CD14-positive monocyte (primary cell): ENCODE results near the gene AGO1. TPM values are rescaled to one million over a fixed set of nuclear protein-coding genes. Genes with fewer than 3 reads are reported as not detected.
"Not testable (repeated sequence)": the region's sequence is repeated elsewhere in the genome, so short reads cannot be mapped to it uniquely, and the experiment has no call there.

ENCODE experiments used
- DNase-seq, 3 donors: peaks; one replicate each; pipeline ENCODE4 v3.0.0-alpha.2; 2011 to 2022
- H2AFZ ChIP-seq: 2 replicates; pipeline ENCODE4 v1.6.0; 2012; ENCODE audit warnings: mild to moderate bottlenecking, low read depth, low read length, inconsistent platforms; ENCODE audit not compliant: insufficient read depth, poor library complexity, severe bottlenecking
- H3K27ac ChIP-seq, 2 donors: 1 replicate in 1 of 2; 2 replicates in 1 of 2; pipeline ENCODE4 v1.5.1; 2012 to 2013; ENCODE audit warnings: low read length in 2 of 2, control low read depth in 1 of 2, inconsistent platforms in 1 of 2, low read depth in 1 of 2, mild to moderate bottlenecking in 1 of 2
- H3K27me3 ChIP-seq, 2 donors: one replicate each; pipeline versions ENCODE4 v1.6.0 to v1.6.1; 2011 to 2013; ENCODE audit warnings: low read length in 2 of 2; ENCODE audit not compliant: control insufficient read depth in 2 of 2, insufficient read depth in 2 of 2
- H3K36me3 ChIP-seq, 2 donors: replicated peaks in 1 of 2; 1 replicate in 1 of 2; 2 replicates in 1 of 2; pipeline versions ENCODE4 v1.5.1 to v1.6.1; 2012 to 2013; ENCODE audit warnings: low read length in 2 of 2, control low read depth in 1 of 2, inconsistent platforms in 1 of 2, mild to moderate bottlenecking in 1 of 2; ENCODE audit not compliant: insufficient read depth in 2 of 2, control insufficient read depth in 1 of 2
- H3K4me1 ChIP-seq, 2 donors: 1 replicate in 1 of 2; 2 replicates in 1 of 2; pipeline versions ENCODE4 v1.5.1 to v1.6.1; 2012 to 2013; ENCODE audit warnings: low read length in 2 of 2, control low read depth in 1 of 2, inconsistent platforms in 1 of 2, mild to moderate bottlenecking in 1 of 2, moderate library complexity in 1 of 2; ENCODE audit not compliant: insufficient read depth in 2 of 2, control insufficient read depth in 1 of 2
- H3K4me2 ChIP-seq: replicated peaks from 2 replicates; pipeline ENCODE3; 2012; ENCODE audit warnings: low read length, moderate library complexity, mild to moderate bottlenecking; ENCODE audit not compliant: poor library complexity, severe bottlenecking; ENCODE audit errors: extremely low read depth
- H3K4me3 ChIP-seq, 3 experiments: fragments of 200-600 bp in 1 of 3; sonication (generic) in 1 of 3; replicated peaks in 1 of 3; 1 replicate in 2 of 3; 2 replicates in 1 of 3; pipeline ENCODE4 v1.5.1; 2011 to 2013; ENCODE audit warnings: low read length in 3 of 3, mild to moderate bottlenecking in 3 of 3, control low read depth in 2 of 3, low read depth in 2 of 3, inconsistent platforms in 1 of 3, moderate library complexity in 1 of 3
- H3K79me2 ChIP-seq: 2 replicates; pipeline ENCODE4 v1.6.0; 2012; ENCODE audit warnings: mild to moderate bottlenecking, control low read depth, inconsistent platforms, low read length, moderate library complexity; ENCODE audit not compliant: insufficient read depth
- H3K9ac ChIP-seq: 2 replicates; pipeline ENCODE4 v1.6.0; 2017; ENCODE audit warnings: low read length, mild to moderate bottlenecking; ENCODE audit not compliant: insufficient read depth, poor library complexity, severe bottlenecking
- H3K9me3 ChIP-seq, 2 donors: replicated peaks in 1 of 2; 1 replicate in 1 of 2; 2 replicates in 1 of 2; pipeline versions ENCODE4 v1.5.1 to v1.6.1; 2012 to 2013; ENCODE audit warnings: low read length in 2 of 2, control low read depth in 1 of 2; ENCODE audit not compliant: control insufficient read depth in 1 of 2, insufficient read depth in 1 of 2
- H4K20me1 ChIP-seq: 2 replicates; pipeline ENCODE4 v1.6.0; 2012; ENCODE audit warnings: mild to moderate bottlenecking, low read length, control low read depth, moderate library complexity; ENCODE audit not compliant: insufficient read depth
- H3K27ac Mint-ChIP-seq, 7 donors: one replicate each; pipeline ENCODE4 v1.8.0; 2020; ENCODE audit warnings: mild to moderate bottlenecking in 7 of 7, mixed read lengths in 7 of 7, moderate library complexity in 6 of 7, inconsistent platforms in 2 of 7
- H3K27me3 Mint-ChIP-seq, 3 donors: one replicate each; pipeline ENCODE4 v1.8.0; 2021 to 2022; ENCODE audit warnings: low read depth in 3 of 3, mild to moderate bottlenecking in 3 of 3, mixed read lengths in 3 of 3, moderate library complexity in 3 of 3, inconsistent platforms in 1 of 3
- H3K36me3 Mint-ChIP-seq, 2 donors: one replicate each; pipeline ENCODE4 v1.8.0; 2020; ENCODE audit warnings: mixed read lengths in 2 of 2, inconsistent platforms in 1 of 2, mild to moderate bottlenecking in 1 of 2
- H3K4me1 Mint-ChIP-seq: one replicate; pipeline ENCODE4 v1.8.0; 2020; ENCODE audit warnings: mild to moderate bottlenecking, mixed read lengths
- H3K4me3 Mint-ChIP-seq, 2 donors: one replicate each; pipeline ENCODE4 v1.8.0; 2020; ENCODE audit warnings: mild to moderate bottlenecking in 2 of 2, mixed read lengths in 2 of 2, moderate library complexity in 1 of 2
- H3K9me3 Mint-ChIP-seq, 7 donors: one replicate each; pipeline ENCODE4 v1.8.0; 2020 to 2022; ENCODE audit warnings: mixed read lengths in 7 of 7, mild to moderate bottlenecking in 6 of 7, moderate library complexity in 6 of 7, inconsistent platforms in 2 of 7
- WGBS: methylation state at CpG from one replicate; pipeline ENCODE4 v1.1.5; 2013; ENCODE audit warnings: missing lambda C conversion rate; ENCODE audit not compliant: insufficient coverage; 5-methylcytosine and 5-hydroxymethylcytosine counted together
- intact Hi-C, 2 donors: fragments of 100-400 bp; cut with micrococcal nuclease; formaldehyde crosslinking; loops; one replicate each; pipeline versions ENCODE4 v1.15.0 to v1.15.1; 2023
- polyA plus RNA-seq, 3 donors: library from polyadenylated mRNA; depleted of rRNA in 1 of 3; unstranded in 2 of 3; stranded (reverse) in 1 of 3; fragments of 300-500 nt in 2 of 3; fragments of >200 nt in 1 of 3; fragmentation: Illumina TruSeq in 2 of 3; gene quantifications; 1 replicate in 2 of 3; 2 replicates in 1 of 3; pipeline ENCODE4 v1.2.3, GENCODE V29; 2012 to 2021
- TF ChIP-seq, protein P1 (sequence below): fragments of 200-600 bp; IDR thresholded peaks from one replicate; pipeline ENCODE4 v1.8.0; 2022; ENCODE audit warnings: antibody characterized with exemption, mild to moderate bottlenecking

AGO1 gene
- polyA plus RNA-seq, 3 donors = 10.9 to 19.4 (median 13.9) TPM

DNA sequence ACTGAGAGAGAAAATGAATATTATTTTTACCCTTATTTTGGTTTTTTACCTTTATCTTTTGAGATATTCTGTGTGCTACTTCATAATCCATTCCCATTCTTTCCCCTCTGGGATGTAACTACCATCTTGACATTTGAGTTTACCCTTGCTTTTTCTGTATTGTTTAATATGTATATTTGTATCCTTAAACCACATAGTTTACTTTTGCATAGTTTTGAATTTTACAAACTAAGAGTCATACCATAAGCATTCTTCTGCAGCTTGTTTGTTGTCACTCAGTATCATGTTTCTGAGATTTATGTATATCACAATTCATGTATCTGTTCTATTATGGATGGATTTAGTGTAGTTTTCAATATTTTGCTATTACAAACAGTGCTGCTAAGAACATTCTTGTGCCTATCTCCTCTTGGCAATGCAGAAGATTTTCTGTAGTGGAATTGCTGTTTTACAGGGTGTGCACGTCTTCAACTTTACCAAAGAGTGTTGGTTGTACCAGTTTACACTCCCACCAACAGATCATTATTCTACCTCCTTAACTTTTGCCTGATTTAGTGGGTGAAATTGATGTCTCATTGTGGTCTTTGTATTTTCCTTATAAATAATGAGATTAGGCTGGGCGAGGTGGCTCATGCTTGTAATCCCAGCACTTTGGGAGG is 12.2 kb upstream of the AGO1 start:
- H3K27me3 ChIP-seq = no peaks in the 10 kb centered on the region
- H3K36me3 Mint-ChIP-seq = peaks cover 3 to 5% of the 10 kb centered on the region in 2 donors
- intact Hi-C loops = no loop called here
- no peaks in the 10 kb centered on the region for H3K9me3 ChIP-seq
- H3K4me1 ChIP-seq = peaks cover 31 to 32% of the 10 kb centered on the region in 2 donors
- peaks cover 0 to 2% (median 0%) of the 10 kb centered on the region in 3 donors for H3K27me3 Mint-ChIP-seq
- H3K79me2 ChIP-seq = no peaks in the 10 kb centered on the region
- H2AFZ ChIP-seq = no peak overlapping the region
- no CpG with 5 or more reads among the region's 2 CpGs for WGBS
- peaks cover 0 to 4% (median 0%) of the 10 kb centered on the region in 7 donors for H3K9me3 Mint-ChIP-seq
- no peak overlapping the region for H3K27ac Mint-ChIP-seq
- no peak overlapping the region for H3K27ac ChIP-seq
- DNase-seq = no peak
- H3K4me3 Mint-ChIP-seq = no peak overlapping the region
- no peaks in the 10 kb centered on the region for H3K36me3 ChIP-seq
- H3K4me3 ChIP-seq = no peak overlapping the region
- no peak overlapping the region for H3K4me2 ChIP-seq
- H3K9ac ChIP-seq = no peak overlapping the region
- TF ChIP-seq, protein P1, sequence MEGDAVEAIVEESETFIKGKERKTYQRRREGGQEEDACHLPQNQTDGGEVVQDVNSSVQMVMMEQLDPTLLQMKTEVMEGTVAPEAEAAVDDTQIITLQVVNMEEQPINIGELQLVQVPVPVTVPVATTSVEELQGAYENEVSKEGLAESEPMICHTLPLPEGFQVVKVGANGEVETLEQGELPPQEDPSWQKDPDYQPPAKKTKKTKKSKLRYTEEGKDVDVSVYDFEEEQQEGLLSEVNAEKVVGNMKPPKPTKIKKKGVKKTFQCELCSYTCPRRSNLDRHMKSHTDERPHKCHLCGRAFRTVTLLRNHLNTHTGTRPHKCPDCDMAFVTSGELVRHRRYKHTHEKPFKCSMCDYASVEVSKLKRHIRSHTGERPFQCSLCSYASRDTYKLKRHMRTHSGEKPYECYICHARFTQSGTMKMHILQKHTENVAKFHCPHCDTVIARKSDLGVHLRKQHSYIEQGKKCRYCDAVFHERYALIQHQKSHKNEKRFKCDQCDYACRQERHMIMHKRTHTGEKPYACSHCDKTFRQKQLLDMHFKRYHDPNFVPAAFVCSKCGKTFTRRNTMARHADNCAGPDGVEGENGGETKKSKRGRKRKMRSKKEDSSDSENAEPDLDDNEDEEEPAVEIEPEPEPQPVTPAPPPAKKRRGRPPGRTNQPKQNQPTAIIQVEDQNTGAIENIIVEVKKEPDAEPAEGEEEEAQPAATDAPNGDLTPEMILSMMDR = no peak
- H4K20me1 ChIP-seq = no peaks in the 10 kb centered on the region
- H3K4me1 Mint-ChIP-seq = peaks cover 34% of the 10 kb centered on the region

DNA sequence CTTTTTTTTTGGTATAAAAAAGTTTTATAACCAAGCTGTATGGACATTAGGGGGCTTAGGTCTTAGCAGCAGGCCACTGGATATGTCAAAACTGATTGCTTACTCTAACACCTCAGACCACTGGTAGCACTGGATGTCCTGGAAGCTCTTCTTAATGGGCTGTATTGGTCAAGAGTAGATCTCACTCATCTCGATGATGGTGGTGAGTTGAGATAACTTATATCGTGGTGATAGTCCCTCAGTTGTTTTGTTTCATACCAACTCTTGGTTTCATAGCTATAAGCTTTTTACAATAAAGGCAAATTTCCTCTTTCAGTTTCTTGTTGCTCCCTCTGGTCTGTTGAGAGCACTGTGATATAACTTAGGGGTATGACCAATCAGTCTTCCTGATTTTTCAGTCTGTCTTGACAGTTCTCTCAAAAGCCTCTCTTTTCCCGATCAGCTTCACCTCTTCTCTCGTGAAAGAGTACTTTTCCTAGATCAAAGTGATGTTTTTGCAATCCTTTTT is 9.7 kb upstream of the AGO1 start:
- Histone ChIP-seq H4K20me1 (no peaks in the 10 kb centered on the region), H3K9me3 (no peaks in the 10 kb centered on the region), H2AFZ (peak overlapping the region; percentile 48), H3K4me1 (peaks cover 13 to 15% of the 10 kb centered on the region in 2 donors), H3K36me3 (no peaks in the 10 kb centered on the region), H3K9ac (no peak overlapping the region), H3K4me3 (peak overlapping the region in 1 of 3 experiments; percentile 21), H3K79me2 (no peaks in the 10 kb centered on the region), H3K27ac (peak overlapping the region in 1 of 2 donors; percentile 74), H3K27me3 (no peaks in the 10 kb centered on the region), H3K4me2 (peak overlapping the region; percentile 9)
- H3K9me3 Mint-ChIP-seq = peaks cover 0 to 4% (median 0%) of the 10 kb centered on the region in 7 donors
- no peak overlapping the region for H3K4me3 Mint-ChIP-seq
- H3K4me1 Mint-ChIP-seq = peaks cover 20% of the 10 kb centered on the region
- WGBS = no CpG with 5 or more reads among the region's 4 CpGs
- H3K27ac Mint-ChIP-seq = peak overlapping the region in 5 of 7 donors; percentile 27 to 75 (median 46)
- H3K36me3 Mint-ChIP-seq = peaks cover 5 to 9% of the 10 kb centered on the region in 2 donors
- DNase-seq = no peak
- intact Hi-C loops = no loop called here
- peaks cover 0 to 2% (median 0%) of the 10 kb centered on the region in 3 donors for H3K27me3 Mint-ChIP-seq
- TF ChIP-seq, protein P1 = no peak

DNA sequence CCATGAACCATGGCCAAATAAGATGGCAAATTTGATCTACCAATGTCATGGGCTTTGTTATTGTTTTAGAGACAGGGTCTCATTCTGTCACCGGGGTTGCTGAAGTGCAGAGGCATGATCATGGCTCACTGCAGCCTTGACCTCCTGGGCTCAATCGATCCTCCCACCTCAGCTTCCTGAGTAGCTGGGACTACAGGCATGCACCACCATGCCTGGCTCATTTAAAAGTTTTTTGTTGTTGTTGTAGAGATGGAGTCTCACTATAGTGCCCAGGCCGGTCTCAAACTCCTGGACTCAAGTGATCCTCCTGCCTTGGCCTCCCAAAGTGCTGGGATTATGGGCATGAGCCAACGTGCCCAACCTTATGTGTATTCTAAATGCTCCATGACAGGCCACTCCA is 8.9 kb upstream of the AGO1 start:
- intact Hi-C loops, H2AFZ ChIP-seq, H3K36me3 ChIP-seq, H4K20me1 ChIP-seq, H3K27ac ChIP-seq, H3K9me3 Mint-ChIP-seq, H3K4me3 Mint-ChIP-seq, H3K79me2 ChIP-seq, H3K36me3 Mint-ChIP-seq, H3K4me2 ChIP-seq, H3K4me3 ChIP-seq, H3K27me3 Mint-ChIP-seq, H3K9me3 ChIP-seq, H3K27me3 ChIP-seq, DNase-seq, H3K9ac ChIP-seq: not testable (repeated sequence)
- WGBS = 87% methylated on average over 3 of the region's 4 CpGs
- H3K4me1 ChIP-seq = peaks cover 13 to 15% of the 10 kb centered on the region in 2 donors
- Mint-ChIP-seq H3K27ac (peak overlapping the region in 1 of 7 donors; percentile 66), H3K4me1 (peaks cover 18% of the 10 kb centered on the region)
